ENCODE data around the gene TRPC4AP.

The TRPC4AP gene

GRCh38 chr20:35013421-35014411, 78.9 kb downstream of the TRPC4AP start:
- DNase-seq: no peak

GRCh38 chr20:35012227-35013069, 80.2 kb downstream of the TRPC4AP start:
- no peak for DNase-seq

GRCh38 chr20:35011589-35012226, 80.9 kb downstream of the TRPC4AP start:
- no peak for DNase-seq

GRCh38 chr20:35010405-35011192, 82.0 kb downstream of the TRPC4AP start:
- no peak for DNase-seq

DNA sequence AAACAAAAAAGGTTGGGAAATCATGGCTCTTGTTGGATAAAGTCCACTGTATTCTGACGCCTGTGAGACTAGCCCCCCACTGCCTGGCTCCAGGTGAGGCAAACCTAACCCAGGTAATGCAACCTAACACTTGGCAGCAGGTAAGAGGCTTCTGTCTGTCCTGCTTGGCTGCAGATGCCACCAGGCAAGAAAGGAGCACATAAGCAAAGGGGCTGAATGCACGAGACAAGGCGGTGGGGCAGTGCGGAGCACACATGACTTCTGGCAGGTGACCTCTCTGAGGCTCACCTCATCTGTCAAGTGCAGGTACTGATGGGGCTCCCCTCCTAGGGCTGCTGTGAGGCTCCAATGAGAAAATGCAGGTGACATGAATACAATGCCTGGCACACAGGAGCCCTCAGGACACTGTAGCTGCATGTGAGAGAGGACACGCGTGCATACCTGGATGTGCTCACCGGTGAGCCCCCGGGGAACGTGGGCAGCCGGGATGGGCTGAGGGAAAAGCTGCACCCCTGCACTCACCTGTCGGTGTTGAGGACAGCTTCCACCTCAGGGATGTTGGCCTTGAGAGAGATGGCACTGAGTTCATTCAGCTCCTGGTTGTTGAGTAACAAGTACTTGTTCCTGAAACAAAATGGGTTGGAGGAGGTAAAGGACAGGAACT, 82.8 kb downstream of the TRPC4AP start:
- no peak for DNase-seq

DNA sequence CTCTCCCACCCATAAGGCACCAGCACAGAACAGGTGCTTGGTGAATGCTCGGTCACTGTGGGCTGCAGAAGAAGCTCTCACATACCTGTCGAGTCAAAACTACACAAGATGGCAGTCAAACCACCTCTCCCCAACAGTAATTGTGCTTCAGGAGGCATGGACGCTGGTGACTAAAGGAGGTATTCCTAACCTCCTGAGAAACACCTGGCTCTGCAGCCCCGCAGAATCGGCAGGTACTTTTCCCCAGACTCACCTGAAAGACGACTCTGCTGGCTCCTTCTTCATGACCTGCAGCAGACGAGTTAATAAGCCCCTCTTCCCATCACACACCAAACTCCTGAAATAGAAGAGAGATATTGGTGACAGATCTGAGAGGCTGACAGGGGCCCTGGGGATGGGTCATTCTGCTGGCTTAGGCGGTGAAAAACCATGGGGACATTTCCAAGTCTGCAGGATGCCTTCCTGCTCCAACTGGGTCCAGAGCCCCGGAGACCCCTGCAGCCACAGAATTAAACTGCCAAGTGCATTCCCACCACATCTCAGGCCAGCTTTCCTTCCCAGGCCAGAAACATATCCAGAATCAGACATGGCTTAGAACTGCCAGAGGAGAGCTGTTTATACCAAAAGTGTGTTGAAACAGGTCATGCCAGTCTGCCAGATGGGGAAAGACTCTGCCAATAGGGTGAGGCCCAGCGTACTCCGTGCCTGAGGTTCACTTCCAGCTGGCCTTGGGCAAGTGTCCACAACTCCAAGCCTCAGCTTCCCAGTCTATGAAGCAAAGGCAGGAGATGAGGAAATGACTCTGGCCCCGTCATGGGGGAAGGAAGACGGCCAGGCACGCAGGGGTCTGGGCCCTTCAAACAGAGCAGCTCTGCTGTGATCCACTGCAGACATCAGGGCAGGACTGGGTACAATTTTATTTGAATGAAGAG, 83.9 kb downstream of the TRPC4AP start:
- DNase-seq: no peak

DNA sequence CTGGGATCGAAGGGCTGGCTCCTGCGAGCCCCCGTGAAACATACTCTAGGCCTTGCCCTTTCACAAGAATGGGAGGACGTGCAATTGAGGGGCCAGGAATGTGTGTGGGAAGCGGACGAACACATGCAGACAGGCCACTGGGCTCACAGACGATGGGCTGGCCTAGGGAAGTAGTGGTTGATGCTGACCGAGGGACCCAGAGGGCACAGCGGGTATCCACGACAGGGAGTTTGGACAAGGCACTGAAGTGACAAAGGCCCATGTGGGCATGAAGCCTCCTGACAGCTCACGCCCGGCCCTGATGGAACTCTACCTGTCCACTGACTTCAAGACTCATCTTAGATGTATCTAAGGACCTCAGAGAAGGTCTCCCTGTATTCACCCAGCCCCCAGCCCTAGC, 84.7 kb downstream of the TRPC4AP start:
- no peak for DNase-seq

- no peak for DNase-seq
Measured at GRCh38 chr20:35007413-35007812, 85.2 kb downstream of the TRPC4AP start.

DNA sequence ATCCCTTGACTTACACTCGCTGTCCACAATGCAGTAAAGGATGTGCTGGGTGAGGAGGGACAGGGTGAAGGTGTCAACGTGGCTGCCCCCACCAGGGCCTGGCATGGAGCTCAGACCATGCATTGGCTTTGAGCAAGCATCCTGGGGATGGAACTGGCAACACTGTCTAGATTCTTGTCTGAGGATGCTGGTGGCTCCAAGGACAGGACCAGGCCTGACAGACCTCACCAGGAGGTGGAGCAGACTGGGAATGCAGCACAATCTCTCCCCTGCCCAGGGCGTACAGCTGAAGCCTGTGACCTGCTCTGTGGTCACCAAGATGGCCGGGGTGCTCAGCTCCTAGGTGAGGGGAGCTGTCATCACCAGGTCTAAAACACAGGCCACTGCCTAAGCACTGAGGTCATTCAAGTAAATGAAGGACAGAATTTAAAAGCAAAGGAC, 86.1 kb downstream of the TRPC4AP start:
- no peak for DNase-seq

GRCh38 chr20:35006009-35006408, 86.6 kb downstream of the TRPC4AP start:
- no peak for DNase-seq

- DNase-seq: no peak
Measured at GRCh38 chr20:35005463-35005961, 87.1 kb downstream of the TRPC4AP start.

GRCh38 chr20:35004749-35005462, 87.7 kb downstream of the TRPC4AP start:
- no peak for DNase-seq

DNA sequence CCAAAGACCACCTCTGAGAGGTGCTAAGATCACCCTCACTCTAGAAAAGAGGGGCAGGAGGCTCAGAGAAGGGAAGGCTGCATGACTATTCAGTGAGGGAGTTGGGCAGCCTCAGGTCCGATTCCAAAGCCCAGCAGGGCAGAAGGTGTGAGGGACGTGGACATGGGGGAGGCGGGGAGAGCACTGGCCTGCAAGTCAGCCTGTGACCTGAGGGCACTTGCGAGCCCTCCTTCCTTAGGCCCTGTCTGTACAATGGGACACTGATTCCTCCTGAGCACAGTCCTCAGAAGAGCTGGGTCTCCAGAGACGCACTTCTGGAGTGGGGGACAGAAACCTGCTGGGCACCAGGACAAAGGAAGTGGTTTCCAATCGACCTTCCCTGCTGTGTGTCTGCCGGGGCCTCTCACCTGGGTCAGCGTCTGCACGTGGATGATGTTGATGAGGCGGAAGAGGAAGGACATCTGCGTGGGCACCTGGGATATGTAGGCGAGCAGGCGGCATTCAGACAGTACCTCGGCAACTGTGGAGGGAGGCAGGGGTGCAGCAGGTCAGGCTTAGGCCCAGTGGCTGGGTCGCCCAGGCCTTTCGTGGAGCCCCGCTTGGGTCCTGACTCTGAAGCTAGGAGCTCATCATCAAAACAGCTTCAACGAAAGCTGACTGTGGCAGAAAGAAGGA, 88.4 kb downstream of the TRPC4AP start:
- DNase-seq: no peak

DNA sequence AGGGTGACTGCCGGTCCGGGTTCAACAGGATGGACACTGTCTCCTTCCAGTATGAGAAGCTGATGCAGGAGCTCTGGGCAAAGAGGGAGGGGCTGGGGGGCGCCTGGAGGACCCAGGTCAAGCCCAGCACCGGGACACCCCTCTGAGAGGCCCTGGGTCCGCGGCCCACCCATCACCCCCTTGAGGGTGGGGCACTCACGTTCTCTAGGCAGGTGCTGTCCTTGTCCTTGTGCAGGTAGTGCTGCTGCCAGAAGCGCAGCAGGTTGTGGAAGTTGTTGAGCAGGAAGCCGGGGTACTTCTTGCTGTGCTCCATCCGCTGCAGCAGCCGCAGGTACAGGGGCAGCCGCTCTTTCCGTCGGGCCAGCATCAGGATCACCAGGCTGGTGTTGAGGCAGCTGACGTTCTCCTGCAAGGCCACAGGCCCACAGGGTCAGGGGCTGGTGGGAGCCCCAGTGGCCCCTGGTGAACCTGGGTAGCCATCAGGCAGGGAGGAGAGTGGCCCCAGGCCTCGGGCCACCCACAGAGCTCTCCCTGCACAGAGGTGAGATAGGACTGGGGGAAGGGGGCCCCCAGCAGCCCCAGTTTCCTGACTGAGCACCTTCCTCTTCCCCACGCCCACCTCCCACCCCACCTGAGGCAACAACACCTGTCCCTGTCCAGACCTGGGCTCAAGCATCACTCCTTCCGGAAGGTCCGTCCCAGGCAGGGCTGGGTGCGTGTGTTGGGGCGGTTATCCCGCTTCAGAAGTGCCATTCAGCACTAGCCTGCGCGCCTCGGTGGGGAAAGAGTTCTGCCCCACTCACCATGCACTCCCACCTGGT, 89.2 kb downstream of the TRPC4AP start:
- DNase-seq: no peak

DNA sequence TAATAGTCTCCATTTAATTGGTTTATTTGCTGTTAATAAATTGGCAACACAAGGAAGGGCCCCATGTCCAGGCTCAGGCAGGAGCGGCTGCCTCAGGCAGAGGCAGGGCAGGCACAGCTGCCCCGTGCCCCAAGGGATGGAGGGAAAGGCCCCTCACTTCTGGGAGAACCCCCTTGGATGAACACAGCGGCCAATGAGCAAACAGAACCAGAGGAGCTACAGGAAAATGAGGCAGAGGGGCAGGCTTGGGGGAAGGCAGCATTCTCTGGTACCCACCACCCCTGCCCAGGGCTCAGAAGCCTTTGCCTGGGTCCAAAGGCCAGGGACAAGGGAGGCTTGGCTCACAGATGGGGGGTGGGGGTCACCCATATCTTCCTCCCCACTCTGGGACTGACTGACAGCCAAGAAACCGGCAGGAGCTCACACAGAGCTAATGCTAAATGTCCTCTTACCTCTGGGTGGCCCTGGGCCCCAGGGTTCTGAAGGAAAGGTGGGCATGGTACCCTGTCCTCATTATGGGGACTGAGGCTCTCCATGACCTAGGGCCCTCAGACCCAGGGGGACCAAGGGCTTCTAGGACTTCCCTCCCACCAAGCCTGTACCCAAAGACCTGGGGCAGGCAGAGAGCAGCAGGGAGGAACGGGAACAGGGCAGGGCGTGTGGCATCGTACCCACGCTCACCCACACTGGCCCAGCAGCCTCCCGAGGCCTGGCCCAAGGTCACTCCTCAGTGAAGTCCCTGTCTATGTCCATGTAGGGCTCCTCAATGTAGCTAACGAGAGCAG, 90.0 kb downstream of the TRPC4AP start:
- DNase-seq: no peak

DNA sequence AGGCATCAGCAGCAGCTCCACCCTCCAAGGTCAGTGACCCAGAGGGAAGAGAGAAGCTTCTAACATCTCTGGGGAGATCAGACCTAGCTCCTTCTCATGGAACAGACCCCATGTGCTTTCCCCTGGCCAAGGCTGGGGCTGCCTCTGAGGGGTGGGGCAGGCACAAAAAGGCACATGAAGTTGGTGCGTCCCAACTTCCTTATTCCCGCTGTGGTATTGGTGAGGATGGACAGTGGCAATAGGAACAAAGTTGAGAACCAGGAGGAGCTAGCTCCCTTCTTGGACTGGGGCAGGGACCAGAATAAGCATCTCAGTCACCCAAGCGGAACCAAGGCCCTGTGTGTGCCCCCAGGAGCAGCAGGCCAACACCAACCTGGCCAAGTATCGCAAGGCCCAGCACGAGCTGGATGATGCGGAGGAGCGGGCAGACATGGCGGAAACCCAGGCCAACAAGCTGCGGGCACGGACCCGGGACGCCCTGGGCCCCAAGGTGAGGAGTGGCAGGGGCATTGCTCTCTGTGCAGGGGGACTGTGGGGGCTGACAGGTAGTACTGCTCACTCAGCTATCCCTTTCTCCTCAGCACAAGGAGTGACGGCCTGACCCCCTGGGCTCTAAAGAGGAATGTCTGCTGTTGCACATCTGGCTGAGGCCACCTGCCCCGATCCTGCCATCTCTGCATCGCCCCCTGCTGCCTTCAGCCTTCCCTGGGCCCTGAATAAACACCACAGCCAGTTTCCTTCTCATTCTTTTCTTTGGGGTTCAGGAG, 90.8 kb downstream of the TRPC4AP start:
- no peak for DNase-seq

Data from inflammatory macrophage (primary cell).